Measurements from ENCODE around the gene IZUMO1. TPM values are rescaled to one million over a fixed set of nuclear protein-coding genes. Genes with fewer than 3 reads are reported as not detected.

IZUMO1 gene
- total RNA-seq, 1 donor from 2014 or later: 0.21 TPM

- Mint-ChIP-seq H3K9me3 (no peaks in the 10 kb centered on the region), H3K27ac (no peak overlapping the region), H3K36me3 (ENCODE audit: low read depth) (no peaks in the 10 kb centered on the region), H3K4me1 (peaks cover 18% of the 10 kb centered on the region), H3K27me3 (peaks cover 25% of the 10 kb centered on the region), H3K4me3 (peak overlapping the region; percentile 71)
- intact Hi-C loops (cut with micrococcal nuclease): no loop called here
- no peak for DNase-seq
Observed at GRCh38 chr19:48751845-48752495, 5.3 kb upstream of the IZUMO1 start.

GRCh38 chr19:48750771-48751504, 4.2 kb upstream of the IZUMO1 start:
- H3K9me3 Mint-ChIP-seq: no peaks in the 10 kb centered on the region
- no peak for DNase-seq
- H3K4me1 Mint-ChIP-seq: peaks cover 23% of the 10 kb centered on the region
- no peaks in the 10 kb centered on the region for H3K36me3 Mint-ChIP-seq (ENCODE audit: low read depth)
- intact Hi-C loops (cut with micrococcal nuclease): no loop called here
- H3K27me3 Mint-ChIP-seq: peaks cover 27% of the 10 kb centered on the region
- H3K27ac Mint-ChIP-seq: no peak overlapping the region
- peak overlapping the region; percentile 31 for H3K4me3 Mint-ChIP-seq

GRCh38 chr19:48750351-48750750, 3.6 kb upstream of the IZUMO1 start:
- Mint-ChIP-seq H3K4me3 (no peak overlapping the region), H3K9me3 (no peaks in the 10 kb centered on the region), H3K4me1 (peaks cover 26% of the 10 kb centered on the region), H3K27ac (no peak overlapping the region), H3K27me3 (peaks cover 27% of the 10 kb centered on the region), H3K36me3 (ENCODE audit: low read depth) (no peaks in the 10 kb centered on the region)
- DNase-seq: no peak
- intact Hi-C loops (cut with micrococcal nuclease): no loop called here

- H3K9me3 Mint-ChIP-seq: no peaks in the 10 kb centered on the region
- no peak overlapping the region for H3K4me3 Mint-ChIP-seq
- H3K27ac Mint-ChIP-seq: no peak overlapping the region
- no peak for DNase-seq
- H3K4me1 Mint-ChIP-seq: peaks cover 26% of the 10 kb centered on the region
- intact Hi-C loops (cut with micrococcal nuclease): no loop called here
- H3K36me3 Mint-ChIP-seq (ENCODE audit: low read depth): no peaks in the 10 kb centered on the region
- H3K27me3 Mint-ChIP-seq: peaks cover 26% of the 10 kb centered on the region
Observed at GRCh38 chr19:48749571-48750198, 3.0 kb upstream of the IZUMO1 start.

GRCh38 chr19:48746110-48746509, 599 bp downstream of the IZUMO1 start:
- DNase-seq: no peak
- peaks cover 11% of the 10 kb centered on the region for H3K27me3 Mint-ChIP-seq
- intact Hi-C loops (cut with micrococcal nuclease): no loop called here
- peaks cover 15% of the 10 kb centered on the region for H3K4me1 Mint-ChIP-seq
- H3K27ac Mint-ChIP-seq: no peak overlapping the region
- peak overlapping the region; percentile 70 for H3K4me3 Mint-ChIP-seq
- H3K9me3 Mint-ChIP-seq: no peaks in the 10 kb centered on the region
- H3K36me3 Mint-ChIP-seq (ENCODE audit: low read depth): no peaks in the 10 kb centered on the region

GRCh38 chr19:48745208-48745995, 1.3 kb downstream of the IZUMO1 start:
- Mint-ChIP-seq H3K9me3 (no peaks in the 10 kb centered on the region), H3K4me3 (no peak overlapping the region), H3K36me3 (ENCODE audit: low read depth) (no peaks in the 10 kb centered on the region), H3K27ac (peak overlapping the region; percentile 57), H3K27me3 (peaks cover 8% of the 10 kb centered on the region), H3K4me1 (peaks cover 17% of the 10 kb centered on the region)
- DNase-seq: peak; percentile 86
- intact Hi-C loops (cut with micrococcal nuclease): loop anchor here (1.0 kb wide), 1 partner anchor 24 kb away; no protein-coding TSS in a partner anchor

GRCh38 chr19:48742096-48742495, 4.6 kb downstream of the IZUMO1 start:
- H3K27ac Mint-ChIP-seq: no peak overlapping the region
- no peaks in the 10 kb centered on the region for H3K36me3 Mint-ChIP-seq (ENCODE audit: low read depth)
- intact Hi-C loops (cut with micrococcal nuclease): no loop called here
- no peaks in the 10 kb centered on the region for H3K9me3 Mint-ChIP-seq
- DNase-seq: no peak
- peaks cover 19% of the 10 kb centered on the region for H3K4me1 Mint-ChIP-seq
- H3K4me3 Mint-ChIP-seq: no peak overlapping the region
- peaks cover 11% of the 10 kb centered on the region for H3K27me3 Mint-ChIP-seq

GRCh38 chr19:48741129-48741999, 5.3 kb downstream of the IZUMO1 start:
- Mint-ChIP-seq H3K27ac (no peak overlapping the region), H3K9me3 (no peaks in the 10 kb centered on the region), H3K4me1 (peaks cover 18% of the 10 kb centered on the region), H3K36me3 (ENCODE audit: low read depth) (no peaks in the 10 kb centered on the region), H3K27me3 (peaks cover 11% of the 10 kb centered on the region), H3K4me3 (peak overlapping the region; percentile 43)
- peak; percentile 83 for DNase-seq
- intact Hi-C loops (cut with micrococcal nuclease): no loop called here

- H3K27me3 Mint-ChIP-seq: peaks cover 8% of the 10 kb centered on the region
- H3K4me3 Mint-ChIP-seq: peak within 1 kb of the TSS; percentile 60
- peaks cover 12% of the 10 kb centered on the region for H3K4me1 Mint-ChIP-seq
- no peaks in the 10 kb centered on the region for H3K36me3 Mint-ChIP-seq (ENCODE audit: low read depth)
- intact Hi-C loops (cut with micrococcal nuclease): no loop called here
- no peaks in the 10 kb centered on the region for H3K9me3 Mint-ChIP-seq
- H3K27ac Mint-ChIP-seq: no peak within 1 kb of the TSS
- peak; percentile 57 for DNase-seq
Observed at GRCh38 chr19:48740164-48740972, 6.3 kb downstream of the IZUMO1 start, which contains the start of gene RASIP1. Gene RASIP1, minus strand, starts transcription at chr19:48740610. Its CDS starts 328 bp downstream, at chr19:48740282.

GRCh38 chr19:48739404-48740163, 7.1 kb downstream of the IZUMO1 start:
- H3K27me3 Mint-ChIP-seq: peaks cover 8% of the 10 kb centered on the region
- H3K36me3 Mint-ChIP-seq (ENCODE audit: low read depth): no peaks in the 10 kb centered on the region
- peak overlapping the region; percentile 60 for H3K4me3 Mint-ChIP-seq
- intact Hi-C loops (cut with micrococcal nuclease): loop anchor here (1.0 to 2.0 kb wide), 2 partner anchors 65 to 93 kb away; partner anchors contain the start of gene CA11
- H3K27ac Mint-ChIP-seq: no peak overlapping the region
- peak; percentile 66 for DNase-seq
- no peaks in the 10 kb centered on the region for H3K9me3 Mint-ChIP-seq
- H3K4me1 Mint-ChIP-seq: peaks cover 11% of the 10 kb centered on the region

GRCh38 chr19:48738557-48739403, 7.9 kb downstream of the IZUMO1 start:
- H3K4me1 Mint-ChIP-seq: peaks cover 11% of the 10 kb centered on the region
- no peaks in the 10 kb centered on the region for H3K36me3 Mint-ChIP-seq (ENCODE audit: low read depth)
- peak overlapping the region; percentile 79 for H3K4me3 Mint-ChIP-seq
- intact Hi-C loops (cut with micrococcal nuclease): loop anchor here (1.0 to 2.0 kb wide), 3 partner anchors 24 to 92 kb away; partner anchors contain the start of gene CA11
- peaks cover 5% of the 10 kb centered on the region for H3K27me3 Mint-ChIP-seq
- H3K9me3 Mint-ChIP-seq: no peaks in the 10 kb centered on the region
- peak; percentile 96 for DNase-seq
- peak overlapping the region; percentile 80 for H3K27ac Mint-ChIP-seq
